ENCODE results near the gene CAPG.

The CAPG gene

GRCh38 chr2:85355521-85355920 is 54.6 kb downstream of the CAPG start:
- TF ChIP-seq CTCF (IDR thresholded peaks at IDR 0.05; ENCODE audit: low read length, missing control alignments): no peak
- H3K4me3 ChIP-seq (replicated peaks; ENCODE audit: low read depth, low read length): peak overlapping the region; percentile 97
- DNase-seq (ENCODE audit: low read depth): no peak

- peak overlapping the region; percentile 97 for H3K4me3 ChIP-seq (replicated peaks; ENCODE audit: low read depth, low read length)
- no peak for DNase-seq (ENCODE audit: low read depth)
- no peak for TF ChIP-seq CTCF (IDR thresholded peaks at IDR 0.05; ENCODE audit: low read length, missing control alignments)
Measured at GRCh38 chr2:85355073-85355410, 55.1 kb downstream of the CAPG start.

- peak within 1 kb of the TSS; percentile 97 for H3K4me3 ChIP-seq (replicated peaks; ENCODE audit: low read depth, low read length)
- TF ChIP-seq CTCF (IDR thresholded peaks at IDR 0.05; ENCODE audit: low read length, missing control alignments): no peak
- peak; percentile 100 for DNase-seq (ENCODE audit: low read depth)
Measured at GRCh38 chr2:85354286-85355072, 55.7 kb downstream of the CAPG start, which contains the start of the genes ELMOD3 and RETSAT. TSS of gene ELMOD3 (plus strand) at chr2:85354769. CDS start at chr2:85357199, 2,430 bp downstream. TSS of gene RETSAT (minus strand) at chr2:85354528. CDS start at chr2:85354507, 21 bp downstream.

- peak; percentile 27 for DNase-seq (ENCODE audit: low read depth)
- no peak for TF ChIP-seq CTCF (IDR thresholded peaks at IDR 0.05; ENCODE audit: low read length, missing control alignments)
- peak overlapping the region; percentile 97 for H3K4me3 ChIP-seq (replicated peaks; ENCODE audit: low read depth, low read length)
Measured at GRCh38 chr2:85353876-85354285, 56.3 kb downstream of the CAPG start.

- no peak for DNase-seq (ENCODE audit: low read depth)
- H3K4me3 ChIP-seq (replicated peaks; ENCODE audit: low read depth, low read length): no peak overlapping the region
- no peak for TF ChIP-seq CTCF (IDR thresholded peaks at IDR 0.05; ENCODE audit: low read length, missing control alignments)
Measured at GRCh38 chr2:85347599-85347998, 62.6 kb downstream of the CAPG start.
